GM11168 (cell line): ENCODE data around the gene TRERF1.
"Not testable (repeated sequence)": the region's sequence is repeated elsewhere in the genome, so short reads cannot be mapped to it uniquely, and the experiment has no call there.

Source experiments
- in situ Hi-C: fragments of 300-500 bp; cut with MboI; formaldehyde crosslinking; loops from one replicate; pipeline ENCODE4 v1.12.0; 2022; ENCODE audit warnings: low sequenced_read_pairs; ENCODE audit not compliant: unreplicated experiment

The TRERF1 gene

DNA sequence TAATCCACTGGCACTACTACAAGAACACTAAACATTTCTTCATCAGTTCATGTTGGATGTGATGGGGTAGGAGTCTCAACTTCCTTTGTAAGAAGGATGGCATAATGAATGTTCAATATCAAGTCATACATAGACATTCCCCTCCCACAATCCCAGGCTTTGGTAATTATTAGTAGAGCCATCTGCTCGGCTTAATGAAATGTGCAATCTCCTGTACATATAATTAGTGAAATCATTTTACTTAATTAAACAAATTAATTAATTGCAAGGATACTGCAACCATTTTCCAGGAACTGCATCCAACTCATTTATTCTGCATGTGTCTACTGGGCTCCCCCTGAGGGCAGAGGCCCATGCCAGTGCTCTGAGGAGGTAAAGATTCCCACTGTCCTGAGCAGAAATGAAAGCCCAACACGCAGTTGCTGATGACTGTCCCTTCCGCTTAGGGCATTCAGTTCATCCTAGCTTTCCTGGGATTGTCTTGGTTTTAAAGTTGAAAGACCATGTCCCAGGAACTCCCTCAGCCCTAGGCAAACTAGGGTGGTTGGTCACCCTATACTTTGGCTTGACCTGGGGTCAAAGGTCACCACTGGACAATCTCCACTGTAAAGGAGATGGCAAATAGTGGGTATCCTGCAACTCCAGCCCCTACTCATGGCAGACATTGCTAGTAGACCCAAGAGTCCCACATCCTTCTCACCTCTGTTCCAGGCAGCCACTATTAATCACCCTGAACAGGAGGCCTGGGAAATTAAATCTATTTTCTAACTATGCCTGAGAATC is 109.8 kb downstream of the TRERF1 start:
- in situ Hi-C loops: no loop called here

DNA sequence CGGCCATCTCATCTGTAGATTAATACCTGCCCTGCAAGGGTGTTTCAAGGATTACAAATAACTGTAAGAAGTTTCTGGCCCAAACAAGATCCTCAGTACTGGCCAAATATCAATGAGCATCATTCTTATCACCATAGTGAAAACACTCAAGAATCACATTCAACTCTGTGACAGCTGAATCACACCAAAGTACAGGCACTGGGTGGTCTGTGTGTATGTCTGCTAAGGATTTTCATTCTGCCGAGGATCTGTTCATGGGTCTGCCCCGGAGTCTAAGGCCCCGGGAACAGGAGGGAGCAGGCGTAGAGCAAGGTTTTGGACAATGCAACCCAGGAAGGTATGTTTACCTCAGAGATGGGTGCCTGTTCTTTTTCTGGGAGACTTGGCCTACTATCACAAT is 110.5 kb downstream of the TRERF1 start:
- in situ Hi-C loops: no loop called here

GRCh38 chr6:42340511-42340910 is 111.2 kb downstream of the TRERF1 start:
- in situ Hi-C loops: no loop called here

GRCh38 chr6:42339991-42340401 is 111.7 kb downstream of the TRERF1 start:
- in situ Hi-C loops: no loop called here

- in situ Hi-C loops: no loop called here
Observed at GRCh38 chr6:42338744-42339222, 112.9 kb downstream of the TRERF1 start.

GRCh38 chr6:42337985-42338743 is 113.6 kb downstream of the TRERF1 start:
- in situ Hi-C loops: no loop called here

- in situ Hi-C loops: no loop called here
Observed at GRCh38 chr6:42336431-42336830, 115.3 kb downstream of the TRERF1 start.

GRCh38 chr6:42335896-42336295 is 115.8 kb downstream of the TRERF1 start:
- in situ Hi-C loops: no loop called here

- in situ Hi-C loops: no loop called here
Observed at GRCh38 chr6:42334870-42335269, 116.9 kb downstream of the TRERF1 start.

DNA sequence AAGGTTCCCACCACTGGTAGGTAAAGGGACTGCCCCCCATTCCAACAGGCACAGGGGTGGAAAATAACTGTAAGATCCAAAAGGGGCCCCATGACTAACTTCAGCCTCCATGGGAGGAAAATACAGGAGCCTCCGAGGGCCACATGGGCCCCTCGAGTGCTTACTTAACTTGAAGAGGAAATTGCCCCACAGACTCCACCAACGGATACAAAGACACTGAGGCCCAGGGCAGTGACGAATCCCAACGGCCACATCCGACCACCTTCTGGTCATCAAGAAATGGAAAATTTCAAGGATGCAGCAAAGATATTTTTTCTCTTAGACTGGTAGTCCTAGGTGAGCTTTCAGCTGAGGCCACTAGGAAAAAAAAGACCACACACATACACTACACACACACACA is 118.1 kb downstream of the TRERF1 start:
- in situ Hi-C loops: no loop called here

- in situ Hi-C loops: no loop called here
Observed at GRCh38 chr6:42332916-42333315, 118.8 kb downstream of the TRERF1 start.

DNA sequence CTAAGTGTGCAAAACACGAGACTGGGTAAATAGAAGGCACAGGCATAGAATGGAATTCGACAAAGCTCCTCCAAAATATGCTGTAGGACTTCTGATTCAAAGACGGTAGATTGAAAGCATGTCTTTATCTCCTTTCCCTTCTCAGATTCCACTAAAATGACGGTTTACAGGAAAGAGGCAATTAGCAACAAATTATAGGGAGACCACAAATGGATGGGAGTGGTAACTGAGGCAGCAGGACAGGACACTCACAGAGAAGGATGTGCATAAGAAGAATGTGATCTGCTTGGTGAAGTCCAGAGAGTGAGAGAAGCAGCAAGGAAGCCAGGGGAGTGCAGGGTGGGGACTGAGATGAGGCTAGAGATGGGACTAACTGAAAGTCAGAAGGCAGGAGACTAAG is 120.7 kb downstream of the TRERF1 start:
- in situ Hi-C loops: no loop called here

- in situ Hi-C loops: no loop called here
Observed at GRCh38 chr6:42326248-42326647, 125.5 kb downstream of the TRERF1 start.

GRCh38 chr6:42324656-42325324 is 126.9 kb downstream of the TRERF1 start:
- in situ Hi-C loops: not testable (repeated sequence)

DNA sequence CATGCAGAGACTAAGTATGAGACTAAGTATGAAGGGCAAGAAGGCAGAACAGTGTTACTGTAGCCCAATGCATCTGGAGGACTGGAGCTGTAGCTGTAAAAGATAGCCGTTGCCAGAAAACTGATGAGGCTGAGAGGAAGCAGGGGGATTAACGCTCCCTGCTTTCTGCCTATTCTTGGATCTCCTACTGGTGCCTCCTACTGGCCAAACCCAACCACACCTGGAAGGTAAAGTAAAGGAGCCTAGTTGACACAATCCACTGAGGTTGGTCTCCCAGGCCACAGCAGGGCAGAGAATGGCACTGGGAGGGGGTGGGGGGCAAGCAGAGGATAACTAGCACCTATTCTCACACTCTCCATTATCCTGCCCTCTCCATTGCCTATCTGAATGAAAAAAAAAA is 129.1 kb downstream of the TRERF1 start:
- in situ Hi-C loops: no loop called here

- in situ Hi-C loops: no loop called here
Observed at GRCh38 chr6:42321976-42322375, 129.8 kb downstream of the TRERF1 start.

DNA sequence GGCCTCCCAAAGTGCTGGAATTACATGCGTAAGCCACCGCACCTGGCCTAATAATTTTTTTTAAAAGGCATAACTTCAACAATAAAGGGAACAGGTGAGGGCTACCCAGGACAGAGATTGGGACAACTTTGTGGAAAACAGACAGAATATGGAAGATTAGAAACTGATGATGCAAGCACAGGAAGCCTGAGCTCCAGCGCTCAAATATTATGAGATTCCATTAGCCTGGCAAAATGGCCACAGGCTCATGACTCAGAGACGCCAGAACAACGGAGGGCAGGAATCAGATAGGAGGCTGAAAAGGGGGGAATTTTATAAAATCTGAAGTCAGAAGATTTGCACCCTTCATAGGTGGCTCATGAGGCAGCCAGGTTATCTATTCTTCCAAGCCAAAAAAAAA is 131.0 kb downstream of the TRERF1 start:
- in situ Hi-C loops: no loop called here

GRCh38 chr6:42318480-42318879 is 133.2 kb downstream of the TRERF1 start:
- in situ Hi-C loops: no loop called here

GRCh38 chr6:42316981-42317380 is 134.7 kb downstream of the TRERF1 start:
- in situ Hi-C loops: no loop called here

DNA sequence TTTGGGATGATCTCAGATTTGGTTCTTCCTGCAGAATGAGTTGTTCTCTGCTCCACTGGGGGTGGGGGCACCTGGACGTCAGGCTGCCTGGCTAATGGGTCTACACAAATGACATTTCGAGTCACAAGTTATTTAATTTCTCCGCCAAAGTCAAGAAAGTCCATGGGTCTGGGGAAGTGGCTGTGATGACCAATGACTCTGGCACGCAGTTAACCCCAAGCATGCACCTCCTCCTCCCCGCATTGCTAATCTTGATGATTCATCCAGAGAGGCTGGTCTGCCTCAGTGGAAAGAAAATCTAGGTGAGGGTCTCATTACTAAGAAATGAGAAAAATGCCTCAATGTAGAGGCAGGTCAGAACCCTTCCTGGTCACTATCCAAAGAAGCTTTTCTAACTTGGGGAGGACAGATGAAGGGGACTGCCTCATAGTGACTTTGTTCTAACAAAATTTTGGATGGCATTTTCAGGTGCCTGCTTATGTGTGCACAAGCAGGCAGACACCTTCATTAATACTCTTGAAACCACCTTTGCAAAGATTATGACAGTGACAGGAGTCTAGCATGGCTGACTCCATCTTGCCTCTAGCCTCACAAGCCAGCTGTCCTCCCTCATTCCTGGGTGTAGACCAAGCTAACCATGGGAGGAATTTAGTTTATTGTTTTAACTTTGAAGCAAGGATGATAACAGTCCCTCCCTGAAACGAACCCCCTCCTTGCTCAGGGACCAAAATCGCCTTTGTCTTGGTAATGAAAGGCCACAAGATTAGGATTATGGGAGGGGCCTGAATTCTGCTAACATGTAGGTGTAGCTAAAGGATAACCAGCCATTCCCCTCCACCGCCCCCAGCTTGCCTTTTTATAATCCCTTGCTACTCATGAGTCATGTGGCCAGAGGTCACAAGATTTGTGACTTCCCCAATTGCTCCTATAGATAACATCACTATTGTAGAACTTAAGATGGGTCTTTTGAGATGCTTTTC is 135.4 kb downstream of the TRERF1 start:
- in situ Hi-C loops: no loop called here
